ENCODE results near the gene BOC. TPM values are rescaled to one million over a fixed set of nuclear protein-coding genes. Genes with fewer than 3 reads are reported as not detected.

BOC gene
- total RNA-seq, 4 donors from 2014 or later: 3.7 to 7.4 (median 4.6) TPM

GRCh38 chr3:113314923-113315322 is 103.6 kb downstream of the BOC start:
- ATAC-seq (no peak), DNase-seq (no peak)
- Histone ChIP-seq H3K36me3 (no peaks in the 10 kb centered on the region), H3K27ac (no peak overlapping the region), H3K9me3 (peaks cover 0 to 3% (median 0%) of the 10 kb centered on the region in 3 donors), H3K4me3 (no peak overlapping the region), H3K4me1 (no peaks in the 10 kb centered on the region), H3K27me3 (no peaks in the 10 kb centered on the region)
- TF ChIP-seq POLR2A (IDR thresholded peaks at IDR 0.05): no peak
- TF ChIP-seq, protein P1, sequence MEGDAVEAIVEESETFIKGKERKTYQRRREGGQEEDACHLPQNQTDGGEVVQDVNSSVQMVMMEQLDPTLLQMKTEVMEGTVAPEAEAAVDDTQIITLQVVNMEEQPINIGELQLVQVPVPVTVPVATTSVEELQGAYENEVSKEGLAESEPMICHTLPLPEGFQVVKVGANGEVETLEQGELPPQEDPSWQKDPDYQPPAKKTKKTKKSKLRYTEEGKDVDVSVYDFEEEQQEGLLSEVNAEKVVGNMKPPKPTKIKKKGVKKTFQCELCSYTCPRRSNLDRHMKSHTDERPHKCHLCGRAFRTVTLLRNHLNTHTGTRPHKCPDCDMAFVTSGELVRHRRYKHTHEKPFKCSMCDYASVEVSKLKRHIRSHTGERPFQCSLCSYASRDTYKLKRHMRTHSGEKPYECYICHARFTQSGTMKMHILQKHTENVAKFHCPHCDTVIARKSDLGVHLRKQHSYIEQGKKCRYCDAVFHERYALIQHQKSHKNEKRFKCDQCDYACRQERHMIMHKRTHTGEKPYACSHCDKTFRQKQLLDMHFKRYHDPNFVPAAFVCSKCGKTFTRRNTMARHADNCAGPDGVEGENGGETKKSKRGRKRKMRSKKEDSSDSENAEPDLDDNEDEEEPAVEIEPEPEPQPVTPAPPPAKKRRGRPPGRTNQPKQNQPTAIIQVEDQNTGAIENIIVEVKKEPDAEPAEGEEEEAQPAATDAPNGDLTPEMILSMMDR (IDR thresholded peaks at IDR 0.05 in 4 of 5, conservative IDR thresholded peaks at IDR 0.05 in 1 of 5): no peak
- intact Hi-C loops (cut with DNase I; ENCODE audit: low total_unique reads): no loop called here
- in situ Hi-C loops (cut with MboI; ENCODE audit: low sequenced_read_pairs in 4 of 4): no loop called here

- intact Hi-C loops (cut with DNase I; ENCODE audit: low total_unique reads): no loop called here
- in situ Hi-C loops (cut with MboI; ENCODE audit: low sequenced_read_pairs in 4 of 4): no loop called here
- Histone ChIP-seq H3K9me3 (no peaks in the 10 kb centered on the region), H3K4me1 (no peaks in the 10 kb centered on the region), H3K4me3 (no peak overlapping the region), H3K27me3 (no peaks in the 10 kb centered on the region), H3K36me3 (no peaks in the 10 kb centered on the region), H3K27ac (no peak overlapping the region)
- ATAC-seq: no peak
- DNase-seq: no peak
- TF ChIP-seq, protein P1 (IDR thresholded peaks at IDR 0.05 in 4 of 5, conservative IDR thresholded peaks at IDR 0.05 in 1 of 5): no peak
- TF ChIP-seq POLR2A (IDR thresholded peaks at IDR 0.05): no peak
Measured at GRCh38 chr3:113329757-113330156, 118.4 kb downstream of the BOC start.

DNA sequence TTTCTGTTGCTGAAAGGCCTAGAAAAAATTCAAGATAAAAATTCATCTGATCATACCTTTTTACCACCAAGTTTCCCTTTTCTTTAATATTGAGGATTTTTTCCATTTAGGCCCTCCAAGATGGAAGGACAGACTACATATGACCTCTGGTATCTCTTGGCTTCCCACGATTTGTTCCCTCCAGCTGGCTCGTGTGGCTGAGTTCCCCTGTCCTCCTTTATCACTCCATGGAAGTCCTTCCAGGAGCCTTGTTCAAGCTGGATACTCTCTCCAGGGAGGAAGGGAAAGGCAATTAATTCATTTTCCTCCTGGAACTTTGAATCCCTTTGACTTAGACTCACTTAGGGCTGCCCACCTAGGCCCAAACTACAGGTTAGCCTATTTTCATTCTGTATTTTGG is 119.4 kb downstream of the BOC start:
- H3K9me3 ChIP-seq: no peaks in the 10 kb centered on the region
- ATAC-seq: no peak
- intact Hi-C loops (cut with DNase I; ENCODE audit: low total_unique reads) (no loop called here), in situ Hi-C loops (cut with MboI; ENCODE audit: low sequenced_read_pairs in 4 of 4) (no loop called here)
- H3K4me1 ChIP-seq: no peaks in the 10 kb centered on the region
- no peak for DNase-seq
- H3K27ac ChIP-seq: no peak overlapping the region
- H3K36me3 ChIP-seq: no peaks in the 10 kb centered on the region
- H3K4me3 ChIP-seq: no peak overlapping the region
- H3K27me3 ChIP-seq: no peaks in the 10 kb centered on the region
- TF ChIP-seq POLR2A (IDR thresholded peaks at IDR 0.05): no peak
- TF ChIP-seq, protein P1 (IDR thresholded peaks at IDR 0.05 in 4 of 5, conservative IDR thresholded peaks at IDR 0.05 in 1 of 5): no peak

DNA sequence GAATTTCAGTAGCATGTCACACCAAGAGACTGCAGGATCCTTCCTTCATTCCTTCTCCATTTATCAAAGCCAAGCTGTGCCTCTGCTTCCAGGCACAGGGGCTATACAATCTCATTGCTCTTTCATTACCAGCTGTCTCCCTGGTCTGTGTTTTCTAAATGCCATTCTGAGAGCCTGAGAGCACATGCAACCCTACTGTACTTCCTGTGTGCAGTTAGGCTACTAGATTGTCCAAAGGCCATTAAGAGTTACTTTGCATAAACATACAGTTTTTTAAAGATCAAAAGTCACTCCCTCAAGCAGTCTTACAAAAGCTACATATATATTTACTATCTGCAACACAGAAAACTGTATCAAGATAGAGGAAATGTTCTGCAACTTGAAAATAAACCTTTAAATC is 119.8 kb downstream of the BOC start:
- H3K36me3 ChIP-seq: no peaks in the 10 kb centered on the region
- ATAC-seq: no peak
- in situ Hi-C loops (cut with MboI; ENCODE audit: low sequenced_read_pairs in 4 of 4): no loop called here

More for the DNA sequence above, 119.8 kb downstream of the BOC start:
- H3K4me1 ChIP-seq: no peaks in the 10 kb centered on the region
- H3K4me3 ChIP-seq: no peak overlapping the region
- H3K9me3 ChIP-seq: no peaks in the 10 kb centered on the region
- no peak for DNase-seq
- TF ChIP-seq, protein P1 (IDR thresholded peaks at IDR 0.05 in 4 of 5, conservative IDR thresholded peaks at IDR 0.05 in 1 of 5): no peak
- no peak for TF ChIP-seq POLR2A (IDR thresholded peaks at IDR 0.05)
- intact Hi-C loops (cut with DNase I; ENCODE audit: low total_unique reads): no loop called here
- no peak overlapping the region for H3K27ac ChIP-seq
- no peaks in the 10 kb centered on the region for H3K27me3 ChIP-seq

Other genes with a start within 250 kb of the BOC start
- under 1 TPM in 3 of 4 donors, not detected in 1; 0.29 to 0.46 (median 0.40) TPM for gene CD200R1, start 236.5 kb upstream of the BOC start, total RNA-seq
- gene GTPBP8, start 220.6 kb upstream of the BOC start, total RNA-seq: 10 to 100 TPM; 21.4 to 78.3 (median 40.7) TPM
- 1 to 10 TPM in 2 of 4 donors, under 1 TPM in 2; 0.40 to 2.3 (median 0.97) TPM for gene CFAP44, start 229.9 kb downstream of the BOC start, total RNA-seq